AG04449 (cell line): ENCODE results near the gene LILRA2.

Source experiments
- CTCF ChIA-PET: fragments of 350-600 bp; formaldehyde crosslinking; extraction: SDS; loops from one replicate; lab custom pipeline; 2021; ENCODE audit warnings: antibody characterized with exemption; lab: Yijun Ruan, JAX
- POLR2A ChIA-PET: fragments of 400-600, 350-600 bp; formaldehyde crosslinking; extraction: SDS; loops from one replicate; lab custom pipeline; 2020; ENCODE audit warnings: antibody characterized with exemption, inconsistent platforms; lab: Yijun Ruan, JAX
- DNase-seq: peaks from one replicate; pipeline ENCODE4 v3.0.0-alpha.2; 2010; ENCODE audit warnings: low read depth, low spot score
- H3K4me3 ChIP-seq: 2 replicates; pipeline ENCODE4 v1.5.1; 2011; ENCODE audit warnings: low read depth, mild to moderate bottlenecking, control low read depth, low read length
- TF ChIP-seq, protein P1 (sequence below): IDR thresholded peaks from one replicate; pipeline ENCODE4 v1.5.1; 2011; ENCODE audit warnings: mild to moderate bottlenecking, moderate library complexity, low read length, control low read depth, inconsistent platforms; ENCODE audit not compliant: insufficient read depth; ENCODE audit errors: missing control alignments

The LILRA2 gene

DNA sequence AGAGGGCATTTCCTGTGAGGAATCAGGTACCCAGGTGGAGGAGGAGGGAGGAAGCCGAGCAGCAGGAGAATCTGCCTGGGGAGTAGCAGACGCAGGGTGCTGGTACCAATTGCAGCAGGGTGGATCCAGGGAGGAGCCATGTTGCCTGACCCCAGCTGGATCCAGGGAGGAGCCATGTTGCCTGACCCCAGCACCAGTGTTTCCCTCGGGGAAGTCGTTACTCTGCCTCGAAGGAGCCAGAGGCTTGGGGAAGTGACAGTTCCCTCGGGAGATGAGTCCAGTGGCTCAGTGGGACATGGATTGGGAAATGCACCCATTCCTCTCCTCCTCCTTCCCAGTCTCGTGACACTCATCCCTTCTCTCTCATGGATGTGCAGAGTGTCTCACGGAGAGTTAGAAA lies 39.4 kb upstream of the LILRA2 start:
- DNase-seq = no peak
- ChIA-PET POLR2A (no interaction called here), CTCF (no interaction called here)
- TF ChIP-seq, protein P1, sequence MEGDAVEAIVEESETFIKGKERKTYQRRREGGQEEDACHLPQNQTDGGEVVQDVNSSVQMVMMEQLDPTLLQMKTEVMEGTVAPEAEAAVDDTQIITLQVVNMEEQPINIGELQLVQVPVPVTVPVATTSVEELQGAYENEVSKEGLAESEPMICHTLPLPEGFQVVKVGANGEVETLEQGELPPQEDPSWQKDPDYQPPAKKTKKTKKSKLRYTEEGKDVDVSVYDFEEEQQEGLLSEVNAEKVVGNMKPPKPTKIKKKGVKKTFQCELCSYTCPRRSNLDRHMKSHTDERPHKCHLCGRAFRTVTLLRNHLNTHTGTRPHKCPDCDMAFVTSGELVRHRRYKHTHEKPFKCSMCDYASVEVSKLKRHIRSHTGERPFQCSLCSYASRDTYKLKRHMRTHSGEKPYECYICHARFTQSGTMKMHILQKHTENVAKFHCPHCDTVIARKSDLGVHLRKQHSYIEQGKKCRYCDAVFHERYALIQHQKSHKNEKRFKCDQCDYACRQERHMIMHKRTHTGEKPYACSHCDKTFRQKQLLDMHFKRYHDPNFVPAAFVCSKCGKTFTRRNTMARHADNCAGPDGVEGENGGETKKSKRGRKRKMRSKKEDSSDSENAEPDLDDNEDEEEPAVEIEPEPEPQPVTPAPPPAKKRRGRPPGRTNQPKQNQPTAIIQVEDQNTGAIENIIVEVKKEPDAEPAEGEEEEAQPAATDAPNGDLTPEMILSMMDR = no peak
- no peak overlapping the region for H3K4me3 ChIP-seq

DNA sequence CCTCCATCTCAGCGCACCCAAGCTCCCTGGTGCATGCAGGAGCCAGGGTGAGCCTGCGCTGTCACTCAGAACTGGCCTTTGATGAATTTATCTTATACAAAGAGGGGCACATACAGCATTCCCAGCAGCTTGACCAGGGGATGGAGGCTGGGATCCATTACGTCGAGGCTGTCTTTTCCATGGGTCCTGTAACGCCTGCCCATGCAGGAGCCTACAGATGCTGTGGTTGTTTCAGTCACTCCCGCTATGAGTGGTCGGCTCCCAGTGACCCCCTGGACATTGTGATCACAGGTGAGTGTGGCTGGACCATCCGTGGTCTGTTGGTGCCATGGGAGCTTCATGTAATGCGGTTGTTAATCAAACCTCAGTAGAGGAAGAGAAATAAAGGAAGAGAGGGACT lies 38.0 kb upstream of the LILRA2 start:
- no peak for DNase-seq

DNA sequence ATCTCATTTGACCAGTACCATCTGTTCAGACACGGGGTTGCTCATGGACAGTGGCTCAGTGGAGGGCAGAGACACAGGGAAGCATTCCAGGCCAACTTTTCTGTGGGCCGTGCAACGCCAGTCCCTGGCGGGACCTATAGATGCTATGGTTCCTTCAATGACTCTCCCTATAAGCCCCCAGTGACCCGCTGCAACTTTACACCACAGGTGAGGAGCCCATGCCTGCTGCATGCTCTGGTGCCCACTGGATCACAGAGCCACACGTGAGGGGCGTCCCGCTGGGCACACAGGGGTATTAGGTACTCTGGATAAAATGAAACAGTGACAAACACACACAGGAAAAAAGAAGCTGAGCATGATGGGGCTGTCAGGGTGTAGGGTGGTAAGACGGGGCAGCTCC lies 36.6 kb upstream of the LILRA2 start:
- no peak for DNase-seq
- ChIA-PET POLR2A (no interaction called here), CTCF (no interaction called here)
- no peak overlapping the region for H3K4me3 ChIP-seq
- TF ChIP-seq, protein P1 = no peak

More for the DNA sequence above, 38.0 kb upstream of the LILRA2 start:
- TF ChIP-seq, protein P1 = no peak
- ChIA-PET POLR2A (no interaction called here), CTCF (no interaction called here)
- H3K4me3 ChIP-seq = no peak overlapping the region

DNA sequence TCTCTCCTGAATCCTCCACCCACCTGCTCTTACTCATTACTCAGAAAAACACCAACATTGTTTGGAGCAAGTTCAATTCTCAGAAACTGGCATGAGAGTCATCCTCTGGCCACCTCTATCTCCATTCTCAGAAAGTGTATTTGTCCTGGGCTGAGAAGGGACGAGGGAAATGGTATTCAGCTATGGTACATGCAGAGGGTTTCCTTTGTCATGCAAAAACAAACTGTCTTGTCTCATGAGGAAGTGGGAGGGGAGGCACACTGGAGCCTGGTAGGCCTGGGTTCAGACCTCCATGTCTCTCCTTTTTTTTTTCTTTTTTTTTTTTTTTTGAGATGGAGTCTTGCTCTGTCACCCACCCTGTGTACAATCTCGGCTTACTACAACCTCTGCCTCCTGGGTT lies 31.9 kb upstream of the LILRA2 start:
- no peak overlapping the region for H3K4me3 ChIP-seq
- TF ChIP-seq, protein P1 = no peak
- CTCF ChIA-PET = no interaction called here
- no peak for DNase-seq
- POLR2A ChIA-PET = no interaction called here

DNA sequence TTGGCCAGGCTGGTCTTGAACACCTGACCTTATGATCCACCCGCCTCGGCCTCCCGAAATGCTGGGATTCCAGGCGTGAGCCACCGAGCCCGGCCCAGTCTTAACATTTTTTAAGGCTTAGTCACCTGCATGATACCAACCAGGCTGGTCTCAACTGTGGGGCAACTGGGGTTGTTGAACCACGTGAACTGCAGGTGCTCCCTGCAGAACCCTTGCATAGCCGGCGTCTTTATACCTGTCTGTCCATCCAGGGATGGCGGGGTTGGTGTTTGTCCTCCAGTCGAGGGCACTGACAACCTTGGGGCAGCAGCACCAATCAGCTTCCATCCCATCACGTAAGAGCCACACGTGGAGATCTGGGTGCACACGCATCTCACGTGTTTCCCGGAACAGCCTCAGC lies 24.8 kb upstream of the LILRA2 start:
- POLR2A ChIA-PET = no interaction called here
- DNase-seq = no peak
- H3K4me3 ChIP-seq = no peak overlapping the region
- CTCF ChIA-PET = no interaction called here
- TF ChIP-seq, protein P1 = no peak

DNA sequence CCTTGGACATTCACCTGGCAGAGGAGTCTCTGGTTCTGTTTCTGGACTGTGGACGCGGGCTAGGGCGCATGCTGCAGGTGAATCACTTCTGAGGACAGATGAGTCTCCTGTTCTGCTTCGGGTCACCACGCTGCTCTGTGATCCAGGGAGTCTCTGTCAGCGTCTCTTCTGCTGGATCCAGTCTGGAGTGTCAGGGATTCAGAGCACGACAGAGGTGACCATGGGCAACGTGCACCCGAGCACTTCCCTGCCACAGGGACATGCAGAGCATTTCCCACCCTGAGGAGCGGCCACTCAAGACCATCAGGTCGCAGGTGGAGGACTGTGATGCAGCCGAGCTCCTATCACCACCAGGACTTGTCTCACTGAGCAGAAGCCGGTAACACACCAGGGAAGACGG lies 24.4 kb upstream of the LILRA2 start:
- CTCF ChIA-PET = no interaction called here
- POLR2A ChIA-PET = no interaction called here
- no peak overlapping the region for H3K4me3 ChIP-seq
- DNase-seq = no peak
- TF ChIP-seq, protein P1 = no peak

DNA sequence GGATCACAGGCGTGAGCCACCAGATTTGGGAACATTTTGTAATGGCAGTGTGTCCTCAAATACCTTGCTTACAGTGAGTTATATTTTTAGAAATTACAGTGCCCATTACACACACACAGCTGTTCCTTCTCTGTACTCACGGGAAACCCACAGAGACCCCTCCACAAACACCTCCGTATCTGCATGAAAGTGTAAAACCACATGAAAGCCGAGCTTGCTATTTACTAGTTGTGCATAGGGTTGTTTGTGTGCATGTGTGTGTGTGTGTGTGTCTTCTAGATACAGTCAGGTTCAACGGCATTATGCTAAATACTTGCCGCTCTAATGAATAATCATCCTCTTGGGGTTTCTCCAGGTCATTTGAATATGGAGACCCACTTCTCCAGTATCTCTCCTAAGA lies 22.3 kb upstream of the LILRA2 start:
- no peak for DNase-seq
- CTCF ChIA-PET = no interaction called here

More for the DNA sequence above, 22.3 kb upstream of the LILRA2 start:
- TF ChIP-seq, protein P1 = no peak
- H3K4me3 ChIP-seq = no peak overlapping the region
- POLR2A ChIA-PET = no interaction called here
